ENCODE measurements around the gene LRRC4B. TPM values are rescaled to one million over a fixed set of nuclear protein-coding genes. Genes with fewer than 3 reads are reported as not detected.

The LRRC4B gene
- total RNA-seq, 1 donor from 2014 or later, result 1.0 TPM

GRCh38 chr19:50496189-50497021 is 71.8 kb downstream of the LRRC4B start:
- DNase-seq, result peak; percentile 79
- intact Hi-C loops (cut with DNase I), result no loop called here

GRCh38 chr19:50495020-50495531 is 73.2 kb downstream of the LRRC4B start:
- no peak for ATAC-seq (ENCODE audit: poor library complexity)
- intact Hi-C loops (cut with DNase I), result no loop called here

More at GRCh38 chr19:50496189-50497021, 71.8 kb downstream of the LRRC4B start:
- peak; percentile 42 for ATAC-seq (ENCODE audit: poor library complexity)

GRCh38 chr19:50494186-50495019 is 73.8 kb downstream of the LRRC4B start:
- ATAC-seq (ENCODE audit: poor library complexity) (no peak), DNase-seq (peak; percentile 7)
- intact Hi-C loops (cut with DNase I), result no loop called here

More at GRCh38 chr19:50495020-50495531, 73.2 kb downstream of the LRRC4B start:
- no peak for DNase-seq

GRCh38 chr19:50493171-50493570 is 75.1 kb downstream of the LRRC4B start:
- DNase-seq, result peak; percentile 6
- no peak for ATAC-seq (ENCODE audit: poor library complexity)
- intact Hi-C loops (cut with DNase I), result no loop called here

GRCh38 chr19:50492303-50493052 is 75.8 kb downstream of the LRRC4B start:
- intact Hi-C loops (cut with DNase I), result no loop called here
- DNase-seq (peak; percentile 32), ATAC-seq (ENCODE audit: poor library complexity) (no peak)

- intact Hi-C loops (cut with DNase I), result no loop called here
- DNase-seq, result peak; percentile 26
- ATAC-seq (ENCODE audit: poor library complexity), result no peak
These were observed 77.2 kb downstream of the LRRC4B start for GRCh38 chr19:50490991-50491472.

- intact Hi-C loops (cut with DNase I), result no loop called here
- DNase-seq, result peak; percentile 30
- ATAC-seq (ENCODE audit: poor library complexity), result no peak
These were observed 77.8 kb downstream of the LRRC4B start for GRCh38 chr19:50490411-50490811.

GRCh38 chr19:50489461-50490011 is 78.7 kb downstream of the LRRC4B start:
- ATAC-seq (ENCODE audit: poor library complexity) (no peak), DNase-seq (peak; percentile 44)
- intact Hi-C loops (cut with DNase I), result no loop called here

GRCh38 chr19:50488389-50489194 is 79.6 kb downstream of the LRRC4B start:
- ATAC-seq (ENCODE audit: poor library complexity), result peak; percentile 4
- intact Hi-C loops (cut with DNase I), result no loop called here
- peak; percentile 39 for DNase-seq

- DNase-seq (peak; percentile 56), ATAC-seq (ENCODE audit: poor library complexity) (no peak)
- intact Hi-C loops (cut with DNase I), result no loop called here
These were observed 81.3 kb downstream of the LRRC4B start for GRCh38 chr19:50486823-50487515.

- intact Hi-C loops (cut with DNase I), result no loop called here
- ATAC-seq (ENCODE audit: poor library complexity) (no peak), DNase-seq (peak; percentile 10)
These were observed 82.8 kb downstream of the LRRC4B start for GRCh38 chr19:50485284-50485955.

GRCh38 chr19:50482916-50483315 is 85.3 kb downstream of the LRRC4B start:
- DNase-seq (no peak), ATAC-seq (ENCODE audit: poor library complexity) (no peak)
- intact Hi-C loops (cut with DNase I), result no loop called here

GRCh38 chr19:50482271-50482855 is 85.9 kb downstream of the LRRC4B start:
- no peak for DNase-seq
- intact Hi-C loops (cut with DNase I), result no loop called here
- ATAC-seq (ENCODE audit: poor library complexity), result no peak

GRCh38 chr19:50481351-50482149 is 86.7 kb downstream of the LRRC4B start:
- DNase-seq (no peak), ATAC-seq (ENCODE audit: poor library complexity) (no peak)
- intact Hi-C loops (cut with DNase I), result no loop called here

Data from Right ventricle myocardium superior (tissue), 1 donor.